ENCODE results near the gene ANKRD6.

The ANKRD6 gene

DNA sequence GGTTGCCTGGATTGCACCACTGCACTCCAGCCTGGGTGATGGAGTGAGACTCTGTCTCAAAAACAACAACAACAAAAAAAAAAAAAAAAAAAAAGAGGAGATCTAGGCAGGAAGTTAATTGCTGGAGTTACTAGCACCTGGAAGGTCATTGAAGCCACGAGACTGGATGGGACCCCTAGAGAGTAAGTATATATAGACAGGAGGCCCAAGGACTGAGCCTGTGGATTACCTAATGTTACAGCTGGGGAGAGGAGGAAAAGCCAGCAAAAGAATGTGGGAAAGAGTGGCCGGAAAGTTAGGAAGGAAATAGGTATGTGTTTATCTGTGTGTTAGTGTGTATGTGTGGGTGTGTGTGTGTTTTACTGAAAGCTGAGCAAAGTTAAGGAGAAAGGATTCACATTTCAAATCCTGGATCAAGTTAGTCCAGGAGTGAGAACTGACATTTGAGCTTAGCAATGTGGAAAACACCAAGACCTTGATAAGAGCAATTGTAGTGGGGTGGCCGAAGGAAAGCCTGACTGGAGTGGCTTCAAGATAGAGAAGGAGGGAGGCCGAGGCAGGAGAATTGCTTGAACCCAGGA is 38.4 kb downstream of the ANKRD6 start:
- no peak for DNase-seq (ENCODE audit: low spot score)

DNA sequence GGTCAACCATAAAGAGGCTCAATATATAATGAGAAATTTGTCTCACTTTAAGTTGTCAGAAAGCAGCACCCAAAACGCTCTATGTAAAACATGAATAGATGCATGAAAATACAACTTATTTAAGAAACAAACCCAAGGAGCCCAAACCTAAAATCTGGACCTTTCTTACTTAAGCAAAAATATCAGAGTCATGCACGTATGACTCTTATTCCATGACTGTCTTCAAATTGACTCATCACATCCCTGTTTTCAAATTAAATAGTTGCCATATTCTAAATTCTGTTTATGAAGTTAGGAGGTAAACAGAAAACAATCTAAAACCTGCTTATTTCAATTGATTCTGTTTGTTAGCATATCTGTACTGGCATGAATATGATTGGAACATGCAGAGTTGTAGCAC is 42.1 kb downstream of the ANKRD6 start:
- DNase-seq (ENCODE audit: low spot score) = no peak

DNA sequence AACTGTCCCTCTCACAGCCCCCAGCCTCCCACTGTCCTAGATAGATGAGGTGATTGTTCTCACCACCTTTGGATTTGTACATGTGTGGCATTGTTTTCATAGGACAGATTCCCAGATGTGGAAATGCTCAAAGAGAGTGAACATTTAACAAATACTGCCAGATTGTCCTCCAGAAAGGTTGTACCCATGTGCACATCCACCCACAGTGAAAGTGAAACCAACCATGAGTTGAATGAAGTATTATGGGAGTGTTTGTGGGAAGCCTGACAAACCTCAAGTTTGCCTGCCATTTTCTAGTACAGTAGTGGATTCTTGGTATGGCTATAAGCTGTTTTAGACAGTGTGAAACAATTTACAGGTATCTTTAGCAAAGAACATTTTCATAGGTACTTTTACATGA is 42.7 kb downstream of the ANKRD6 start:
- no peak for DNase-seq (ENCODE audit: low spot score)

DNA sequence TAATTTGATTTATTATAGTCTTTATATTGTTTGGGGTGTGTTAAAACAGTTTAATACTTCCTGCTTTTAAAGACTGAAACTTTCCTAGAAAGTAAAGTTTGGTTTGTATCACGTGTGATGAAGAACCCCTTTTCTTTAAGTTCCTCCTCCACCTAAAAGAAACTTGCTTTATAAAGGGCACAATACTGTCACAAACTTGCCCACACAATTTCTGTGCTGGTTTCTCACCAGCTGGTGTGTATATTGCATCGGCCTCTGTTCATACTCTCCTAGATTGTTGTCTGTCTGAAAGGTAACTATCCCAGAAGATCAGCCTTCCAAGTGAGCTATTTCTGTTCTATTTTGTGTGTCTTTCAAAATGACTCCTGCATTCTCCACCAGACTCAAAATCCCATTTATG is 46.9 kb downstream of the ANKRD6 start:
- DNase-seq (ENCODE audit: low spot score) = no peak

GRCh38 chr6:89481695-89482094 is 48.7 kb downstream of the ANKRD6 start:
- DNase-seq (ENCODE audit: low spot score) = no peak

GRCh38 chr6:89482126-89482525 is 49.2 kb downstream of the ANKRD6 start:
- DNase-seq (ENCODE audit: low spot score) = no peak

DNA sequence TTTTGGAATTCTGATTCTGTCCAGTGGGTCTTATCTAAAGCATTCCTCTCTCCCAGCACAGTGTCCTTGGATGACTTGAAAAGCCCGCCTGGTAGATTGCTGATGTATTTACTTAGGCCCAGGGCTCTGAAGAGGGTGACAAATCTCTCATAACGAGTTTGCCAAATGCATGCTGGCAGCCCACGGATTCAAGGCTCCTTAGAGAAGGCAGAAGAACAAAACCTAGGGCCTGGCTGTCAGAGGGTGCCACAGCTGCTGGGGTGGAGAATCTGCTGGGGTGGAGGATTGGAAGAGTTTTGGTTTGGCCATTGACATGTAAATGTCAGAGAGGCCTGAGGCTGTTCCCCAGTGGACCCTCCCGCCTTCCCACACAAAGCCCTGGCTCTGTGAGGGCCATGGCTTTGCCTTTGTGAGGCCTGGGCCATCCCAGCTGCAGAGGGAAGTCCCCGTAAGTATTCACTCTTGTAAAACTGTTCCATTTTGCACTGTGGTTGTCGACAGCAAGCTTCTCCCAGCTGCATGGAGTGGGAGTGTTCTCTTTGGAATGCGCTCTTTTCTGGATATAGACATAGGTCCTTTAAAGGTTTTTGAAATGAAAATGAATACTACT is 50.3 kb downstream of the ANKRD6 start:
- DNase-seq (ENCODE audit: low spot score) = no peak

GRCh38 chr6:89485320-89485719 is 52.4 kb downstream of the ANKRD6 start:
- DNase-seq (ENCODE audit: low spot score) = no peak

DNA sequence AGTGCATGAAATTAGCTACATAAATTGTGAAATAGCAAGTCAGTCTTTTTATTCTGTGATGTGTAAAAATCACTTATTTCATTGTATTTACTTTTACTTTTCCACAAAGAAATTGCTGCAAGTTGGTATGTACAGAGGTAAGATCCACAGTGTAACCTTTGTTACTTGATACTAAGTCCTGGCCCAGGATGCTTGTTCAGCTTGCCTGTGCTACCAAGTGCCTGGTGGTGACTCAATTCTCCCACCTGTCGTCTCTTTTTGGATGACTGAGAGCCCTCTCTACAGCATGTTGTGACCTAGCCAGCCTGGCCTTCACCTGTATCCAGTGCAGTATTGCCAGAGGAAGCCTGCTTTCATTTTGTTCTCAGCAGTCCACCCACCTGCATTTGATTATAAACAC is 54.9 kb downstream of the ANKRD6 start:
- DNase-seq (ENCODE audit: low spot score) = no peak

GRCh38 chr6:89488438-89488837 is 55.5 kb downstream of the ANKRD6 start:
- DNase-seq (ENCODE audit: low spot score) = no peak

DNA sequence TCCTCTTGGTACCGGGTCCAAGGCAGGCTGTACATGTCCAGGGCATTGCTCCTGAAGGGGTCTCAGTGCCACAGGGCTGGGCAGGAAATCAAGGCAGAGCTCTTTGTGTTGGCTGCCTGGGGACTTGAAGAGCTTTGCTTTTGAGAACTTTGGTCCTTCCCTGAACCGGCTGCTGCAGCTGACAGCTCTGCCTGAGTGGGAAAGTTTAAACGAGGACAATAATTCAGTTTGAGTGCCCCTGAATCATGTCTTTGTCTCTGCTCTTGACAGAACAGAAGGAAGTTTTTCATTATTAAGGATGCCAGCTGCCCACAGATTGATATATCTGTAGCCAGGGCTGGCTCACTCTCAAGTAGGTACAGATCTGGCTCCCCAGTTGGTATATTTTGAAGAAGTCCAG is 56.1 kb downstream of the ANKRD6 start:
- DNase-seq (ENCODE audit: low spot score) = no peak

- no peak for DNase-seq (ENCODE audit: low spot score)
These were observed 59.2 kb downstream of the ANKRD6 start for GRCh38 chr6:89492025-89492640.

DNA sequence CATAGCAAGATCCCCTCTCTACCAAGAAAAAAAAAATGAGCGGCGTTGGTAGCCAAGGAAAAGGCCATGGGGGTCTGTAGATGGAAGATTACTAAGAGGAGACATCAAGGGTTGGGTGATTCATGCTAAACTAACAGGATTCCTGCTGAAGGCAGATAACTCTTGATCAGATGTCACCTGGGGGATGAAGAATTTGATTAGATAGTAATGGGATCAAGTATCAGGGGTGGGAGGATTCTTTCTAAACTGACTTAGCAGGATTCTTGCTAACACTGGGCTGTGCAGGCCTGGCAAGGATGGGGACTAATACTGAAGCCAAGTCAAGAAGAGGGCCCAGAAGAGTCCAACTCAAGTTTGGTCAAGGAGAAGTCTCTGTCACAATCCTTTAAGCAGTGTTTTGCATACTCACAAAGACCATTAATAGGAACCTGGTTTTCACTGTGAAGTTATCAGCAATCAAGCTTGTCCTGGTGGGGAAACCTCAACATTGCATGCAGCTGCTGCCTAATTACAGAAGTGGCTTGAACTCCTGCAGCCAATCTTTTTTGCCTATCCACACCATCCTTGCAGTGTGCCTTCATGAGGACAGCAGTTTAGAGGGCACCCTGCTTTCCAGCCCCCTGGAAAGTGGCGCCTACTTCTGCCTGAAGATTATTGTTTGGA is 61.3 kb downstream of the ANKRD6 start:
- DNase-seq (ENCODE audit: low spot score) = no peak

GRCh38 chr6:89495961-89496535 is 63.1 kb downstream of the ANKRD6 start:
- DNase-seq (ENCODE audit: low spot score) = no peak

GRCh38 chr6:89500611-89501010 is 67.7 kb downstream of the ANKRD6 start:
- no peak for DNase-seq (ENCODE audit: low spot score)

DNA sequence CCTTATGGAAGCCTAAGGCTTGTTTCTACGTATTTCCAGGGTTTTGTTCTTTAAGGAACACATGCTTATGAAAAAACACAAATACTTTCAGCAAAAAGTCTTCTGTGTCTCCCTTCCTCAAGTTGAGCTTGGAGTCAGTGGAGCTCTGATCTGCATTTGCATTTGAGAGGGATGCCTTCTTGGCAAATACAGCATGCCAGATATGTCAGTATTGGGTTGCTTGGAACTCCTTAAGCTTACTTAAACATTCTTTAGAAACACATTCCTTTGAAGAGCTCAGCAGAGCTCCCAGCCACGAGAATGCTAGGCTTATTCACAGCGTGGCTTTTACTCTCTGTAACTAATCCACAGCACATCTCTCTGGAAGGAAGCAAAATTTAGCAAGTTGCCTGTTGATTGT is 68.3 kb downstream of the ANKRD6 start:
- DNase-seq (ENCODE audit: low spot score) = no peak

DNA sequence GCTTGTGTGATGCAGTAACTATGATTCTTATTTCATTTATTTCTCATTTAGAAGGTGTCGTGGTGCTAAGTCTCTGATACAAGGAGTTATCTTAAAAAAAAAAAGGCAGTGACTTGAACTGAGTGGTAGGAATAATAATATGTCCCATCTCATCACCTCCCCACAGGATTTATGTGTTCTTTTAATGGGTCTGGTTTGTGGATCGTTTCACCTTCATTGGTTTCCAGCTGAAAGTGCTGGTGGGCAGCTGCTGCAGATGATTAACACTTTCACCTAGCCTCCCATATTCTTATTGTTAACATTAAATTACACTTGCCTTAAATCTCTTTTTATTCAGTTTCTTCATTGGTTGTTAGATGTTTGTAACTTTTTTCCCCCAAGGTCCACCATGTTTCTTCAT is 68.8 kb downstream of the ANKRD6 start:
- DNase-seq (ENCODE audit: low spot score) = no peak

GRCh38 chr6:89503641-89504040 is 70.7 kb downstream of the ANKRD6 start:
- DNase-seq (ENCODE audit: low spot score) = no peak

DNA sequence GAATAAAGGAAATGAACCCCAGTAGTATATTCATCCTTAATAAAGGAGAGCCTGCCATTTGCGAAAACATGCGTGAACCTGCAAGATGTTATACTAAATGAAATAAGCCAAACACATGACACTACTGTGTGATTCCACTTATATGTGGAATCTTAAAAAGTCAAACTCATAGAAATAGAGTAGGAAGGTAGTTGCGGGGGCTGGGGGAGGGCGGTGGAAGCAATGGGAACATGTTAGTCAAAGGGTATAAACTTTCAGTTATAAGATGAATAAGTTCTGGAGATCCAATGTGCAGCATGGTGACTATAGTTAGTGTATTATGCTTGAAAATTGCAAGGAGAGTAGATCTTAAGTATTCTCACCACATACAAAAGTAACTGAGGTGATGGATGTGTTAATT is 72.9 kb downstream of the ANKRD6 start:
- DNase-seq (ENCODE audit: low spot score) = no peak

GRCh38 chr6:89506716-89507617 is 74.0 kb downstream of the ANKRD6 start:
- DNase-seq (ENCODE audit: low spot score) = no peak

- no peak for DNase-seq (ENCODE audit: low spot score)
These were observed 76.0 kb downstream of the ANKRD6 start for GRCh38 chr6:89508755-89509563.

Measured in HuH-7.5 (cell line).